Skin of body (tissue), 2 donors: Measurements from ENCODE around the gene UBE3C. TPM values are rescaled to one million over a fixed set of nuclear protein-coding genes. Genes with fewer than 3 reads are reported as not detected.

Experiments used
- small RNA-seq: library from RNA; depleted of rRNA; stranded (forward); fragments of <200 nt; gene quantifications from one replicate; pipeline ENCODE3, GENCODE V24; 2014; ENCODE audit warnings: low replicate concordance
- total RNA-seq: library from RNA; depleted of rRNA; stranded (reverse); fragments of >200 nt; gene quantifications from one replicate; pipeline ENCODE4 v1.2.3, GENCODE V29; 2014

The UBE3C gene
- total RNA-seq, 1 donor from 2014 or later = 77.1 TPM

Small RNAs within 50 kb of the gene (small RNA-seq; reads per million reads assigned to genes)
- not detected for gene AC004975.1

Other genes with a start within 250 kb of the UBE3C start
- 70.7 TPM for gene LMBR1, start 245.7 kb upstream of the UBE3C start, total RNA-seq
- 29.6 TPM for gene NOM1, start 189.2 kb upstream of the UBE3C start, total RNA-seq
- gene MNX1, start 128.3 kb upstream of the UBE3C start, total RNA-seq = not detected
- 97.8 TPM for gene DNAJB6, start 198.1 kb downstream of the UBE3C start, total RNA-seq